ENCODE data around the gene ALG2. TPM values are rescaled to one million over a fixed set of nuclear protein-coding genes. Genes with fewer than 3 reads are reported as not detected.
"Not testable (repeated sequence)": the region's sequence is repeated elsewhere in the genome, so short reads cannot be mapped to it uniquely, and the experiment has no call there.

ALG2 gene
- total RNA-seq, 1 donor from 2014 or later, result 52.4 TPM

GRCh38 chr9:99211746-99212145, 10.0 kb downstream of the ALG2 start:
- Histone ChIP-seq H3K4me3 (ENCODE audit: low read depth, low read length) (no peak overlapping the region), H3K27me3 (ENCODE audit: control insufficient read depth, insufficient read depth, low read length) (no peaks in the 10 kb centered on the region), H3K36me3 (ENCODE audit: control insufficient read depth, insufficient read depth, low read length) (no peaks in the 10 kb centered on the region)
- DNase-seq (ENCODE audit: low read depth), result no peak
- TF ChIP-seq CTCF (IDR thresholded peaks at IDR 0.05; ENCODE audit: insufficient read depth, low read length, poor library complexity, severe bottlenecking), result no peak

GRCh38 chr9:99210572-99210971, 11.2 kb downstream of the ALG2 start:
- Histone ChIP-seq H3K27me3 (ENCODE audit: control insufficient read depth, insufficient read depth, low read length) (no peaks in the 10 kb centered on the region), H3K36me3 (ENCODE audit: control insufficient read depth, insufficient read depth, low read length) (no peaks in the 10 kb centered on the region), H3K4me3 (ENCODE audit: low read depth, low read length) (no peak overlapping the region)
- DNase-seq (ENCODE audit: low read depth), result no peak
- no peak for TF ChIP-seq CTCF (IDR thresholded peaks at IDR 0.05; ENCODE audit: insufficient read depth, low read length, poor library complexity, severe bottlenecking)

- H3K27me3 ChIP-seq (ENCODE audit: control insufficient read depth, insufficient read depth, low read length), result peaks cover 4% of the 10 kb centered on the region
Observed at GRCh38 chr9:99201603-99202002, 20.1 kb downstream of the ALG2 start.

GRCh38 chr9:99199938-99200539, 21.7 kb downstream of the ALG2 start:
- H3K36me3 ChIP-seq (ENCODE audit: control insufficient read depth, insufficient read depth, low read length), result no peaks in the 10 kb centered on the region
- no peak for DNase-seq (ENCODE audit: low read depth)
- H3K27me3 ChIP-seq (ENCODE audit: control insufficient read depth, insufficient read depth, low read length), result peaks cover 4% of the 10 kb centered on the region
- no peak overlapping the region for H3K4me3 ChIP-seq (ENCODE audit: low read depth, low read length)
- no peak for TF ChIP-seq CTCF (IDR thresholded peaks at IDR 0.05; ENCODE audit: insufficient read depth, low read length, poor library complexity, severe bottlenecking)

More at GRCh38 chr9:99201603-99202002, 20.1 kb downstream of the ALG2 start:
- Histone ChIP-seq H3K36me3 (ENCODE audit: control insufficient read depth, insufficient read depth, low read length) (no peaks in the 10 kb centered on the region), H3K4me3 (ENCODE audit: low read depth, low read length) (no peak overlapping the region)
- no peak for TF ChIP-seq CTCF (IDR thresholded peaks at IDR 0.05; ENCODE audit: insufficient read depth, low read length, poor library complexity, severe bottlenecking)
- DNase-seq (ENCODE audit: low read depth), result no peak

- no peak for TF ChIP-seq CTCF (IDR thresholded peaks at IDR 0.05; ENCODE audit: insufficient read depth, low read length, poor library complexity, severe bottlenecking)
- Histone ChIP-seq H3K4me3 (ENCODE audit: low read depth, low read length) (no peak overlapping the region), H3K36me3 (ENCODE audit: control insufficient read depth, insufficient read depth, low read length) (no peaks in the 10 kb centered on the region), H3K27me3 (ENCODE audit: control insufficient read depth, insufficient read depth, low read length) (peaks cover 6% of the 10 kb centered on the region)
- DNase-seq (ENCODE audit: low read depth), result no peak
Observed at GRCh38 chr9:99197987-99198386, 23.8 kb downstream of the ALG2 start.

- Histone ChIP-seq H3K4me3 (ENCODE audit: low read depth, low read length) (no peak overlapping the region), H3K27me3 (ENCODE audit: control insufficient read depth, insufficient read depth, low read length) (peaks cover 6% of the 10 kb centered on the region), H3K36me3 (ENCODE audit: control insufficient read depth, insufficient read depth, low read length) (no peaks in the 10 kb centered on the region)
- no peak for DNase-seq (ENCODE audit: low read depth)
- TF ChIP-seq CTCF (IDR thresholded peaks at IDR 0.05; ENCODE audit: insufficient read depth, low read length, poor library complexity, severe bottlenecking), result no peak
Observed at GRCh38 chr9:99197124-99197630, 24.6 kb downstream of the ALG2 start.

- not testable (repeated sequence) for H3K27me3 ChIP-seq (ENCODE audit: control insufficient read depth, insufficient read depth, low read length); H3K4me3 ChIP-seq (ENCODE audit: low read depth, low read length); H3K36me3 ChIP-seq (ENCODE audit: control insufficient read depth, insufficient read depth, low read length); DNase-seq (ENCODE audit: low read depth)
Observed at GRCh38 chr9:99196484-99196883, 25.3 kb downstream of the ALG2 start.
